GM18867 (cell line): ENCODE results near the gene CCDC82.

Experiments used
- ATAC-seq: cut with Tn5 transposase; IDR thresholded peaks from one replicate; pipeline ENCODE4 v1.9.1; 2021; ENCODE audit warnings: mild to moderate bottlenecking, moderate library complexity; ENCODE audit not compliant: unreplicated experiment

CCDC82 gene

GRCh38 chr11:96329855-96330510 is 59.7 kb downstream of the CCDC82 start:
- no peak for ATAC-seq

GRCh38 chr11:96329419-96329818 is 60.3 kb downstream of the CCDC82 start:
- no peak for ATAC-seq

DNA sequence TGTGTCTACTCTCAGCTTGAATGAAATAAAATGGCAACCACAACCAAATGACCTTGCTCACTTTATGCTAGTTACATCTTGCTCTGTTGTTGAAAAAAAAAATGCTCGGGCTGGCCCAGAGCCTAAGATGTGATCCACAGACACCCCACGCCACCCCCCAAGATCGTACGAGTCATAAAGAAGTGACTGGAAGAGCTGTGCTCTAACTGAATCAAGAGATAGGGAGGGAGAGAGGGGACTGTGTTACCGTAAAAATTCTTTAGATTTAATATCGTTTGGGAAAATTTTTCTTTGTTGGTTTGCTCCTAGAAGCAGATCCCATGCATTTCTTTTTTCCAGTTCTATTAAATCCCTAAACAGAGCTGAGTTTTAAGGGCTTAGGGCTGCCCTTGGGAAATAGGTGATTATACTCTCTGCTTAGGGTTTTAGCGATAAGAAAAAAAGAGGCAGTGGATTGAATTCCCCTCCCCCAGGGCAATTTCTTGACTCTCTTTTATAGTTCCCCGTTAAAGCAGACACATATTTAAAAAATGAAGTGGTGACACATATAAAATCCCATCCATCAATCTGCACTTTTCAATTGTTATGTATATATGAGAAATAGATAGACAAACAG is 61.2 kb downstream of the CCDC82 start:
- ATAC-seq = no peak

GRCh38 chr11:96326959-96327358 is 62.8 kb downstream of the CCDC82 start:
- no peak for ATAC-seq

DNA sequence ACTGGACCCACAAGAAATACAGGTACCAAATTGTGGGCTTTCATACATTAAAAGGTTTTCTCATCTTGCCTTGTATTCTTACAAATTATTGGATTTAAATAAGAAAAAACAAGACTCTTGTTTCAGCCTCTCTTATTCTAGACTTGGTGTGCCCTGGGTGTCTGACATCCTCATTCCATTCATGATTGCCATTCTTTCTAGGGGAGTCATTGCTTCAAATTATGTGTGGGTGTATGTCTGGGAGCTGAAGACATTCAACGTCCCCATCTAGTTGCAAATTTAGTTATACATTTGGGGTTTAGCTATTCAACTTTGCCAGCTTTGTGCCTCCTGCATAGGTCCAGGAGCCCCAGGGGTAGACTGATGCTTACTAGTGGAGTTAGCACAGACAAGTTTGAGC is 64.8 kb downstream of the CCDC82 start:
- no peak for ATAC-seq

DNA sequence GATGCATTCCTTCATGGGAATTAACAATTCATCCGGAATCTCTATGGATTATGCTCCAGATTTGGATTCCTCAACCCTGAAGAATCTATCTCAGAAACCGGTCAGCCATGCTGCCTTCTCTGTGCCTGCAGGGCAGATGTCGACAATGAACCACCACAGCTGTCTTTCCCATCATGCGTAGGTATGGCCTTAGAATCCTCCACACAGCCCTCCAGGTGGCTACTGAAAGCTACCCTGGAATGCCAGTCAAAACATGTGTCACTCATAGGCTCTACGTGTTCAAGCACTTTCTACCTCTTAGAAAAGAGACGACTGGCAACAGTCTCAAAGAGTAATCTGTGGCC is 66.1 kb downstream of the CCDC82 start:
- no peak for ATAC-seq

DNA sequence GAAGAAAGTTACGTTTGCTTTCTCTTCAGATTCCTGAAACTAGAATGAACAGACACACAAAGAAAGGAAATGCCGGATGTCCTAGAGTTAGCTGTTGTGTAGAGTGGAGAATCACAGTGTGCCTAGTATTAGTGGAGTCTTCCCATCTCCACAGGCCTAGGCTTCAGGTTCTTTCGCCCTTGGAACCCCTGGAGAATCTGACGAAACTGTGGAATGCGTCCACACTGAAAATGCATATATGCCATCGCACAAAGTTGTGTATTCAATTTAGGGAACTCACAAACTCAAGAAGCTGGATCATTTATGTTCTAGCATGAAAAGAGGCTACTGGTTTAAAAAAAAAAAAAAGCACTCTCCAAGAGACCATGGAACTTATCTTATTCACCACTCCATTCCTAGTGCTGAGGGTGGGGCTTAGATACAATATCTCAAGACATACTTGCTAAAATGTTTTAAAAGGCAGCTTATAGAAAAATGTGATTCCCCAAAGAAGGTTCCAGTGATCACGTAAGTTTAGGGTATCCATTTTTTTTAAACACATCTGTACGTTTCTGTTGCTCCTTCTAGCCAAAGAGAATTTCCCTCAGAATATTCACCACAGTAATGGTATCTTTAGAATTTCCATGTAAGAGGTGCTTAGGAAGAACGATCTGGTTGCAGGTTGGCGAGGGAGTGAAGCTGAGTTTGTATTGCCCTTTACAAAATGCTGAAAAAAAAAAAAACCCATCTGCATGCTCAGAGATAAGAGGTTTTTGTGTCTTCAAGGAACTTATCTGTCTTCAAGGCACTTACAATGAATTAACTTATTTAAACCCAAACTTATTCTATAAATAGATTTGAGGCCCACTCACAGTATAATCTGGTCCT is 66.7 kb downstream of the CCDC82 start:
- no peak for ATAC-seq

GRCh38 chr11:96321091-96321490 is 68.6 kb downstream of the CCDC82 start:
- no peak for ATAC-seq

DNA sequence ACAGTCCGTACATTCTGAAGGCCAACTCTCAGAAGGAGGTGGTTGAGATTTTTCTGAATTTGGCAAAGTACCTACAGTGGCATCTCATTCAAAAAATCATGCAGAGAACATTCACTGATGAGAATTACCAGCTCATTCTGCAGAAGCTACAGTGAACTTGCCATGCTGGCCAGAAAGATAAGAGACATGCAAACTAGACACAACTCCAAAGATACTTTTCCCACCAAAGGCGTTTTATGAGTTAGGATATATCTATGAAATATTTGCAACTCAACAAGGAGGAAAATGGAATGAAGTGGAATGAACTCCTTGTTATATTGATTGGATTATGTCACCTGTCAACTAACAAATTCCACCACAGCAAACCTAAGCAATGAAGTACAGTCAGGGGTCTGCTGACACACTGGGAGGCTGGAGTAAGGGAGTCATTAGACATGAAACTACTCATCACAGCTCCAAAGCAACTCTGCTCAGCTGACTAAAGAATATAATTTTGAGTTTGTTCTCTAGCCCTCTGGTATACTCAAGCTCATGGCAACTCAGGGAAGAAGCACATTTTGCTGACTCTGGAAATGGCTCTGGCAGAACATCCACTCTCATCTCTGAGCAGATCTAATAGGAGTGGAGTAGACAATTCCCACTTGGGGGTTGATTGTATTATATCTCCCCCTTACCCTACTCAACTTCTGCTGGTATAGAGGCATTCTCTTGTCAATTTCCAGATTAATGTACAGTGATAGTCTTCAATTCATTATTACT is 69.6 kb downstream of the CCDC82 start:
- ATAC-seq = no peak

- ATAC-seq = no peak
These were observed 70.9 kb downstream of the CCDC82 start for GRCh38 chr11:96318850-96319249.

GRCh38 chr11:96318399-96318798 is 71.3 kb downstream of the CCDC82 start:
- ATAC-seq = no peak

DNA sequence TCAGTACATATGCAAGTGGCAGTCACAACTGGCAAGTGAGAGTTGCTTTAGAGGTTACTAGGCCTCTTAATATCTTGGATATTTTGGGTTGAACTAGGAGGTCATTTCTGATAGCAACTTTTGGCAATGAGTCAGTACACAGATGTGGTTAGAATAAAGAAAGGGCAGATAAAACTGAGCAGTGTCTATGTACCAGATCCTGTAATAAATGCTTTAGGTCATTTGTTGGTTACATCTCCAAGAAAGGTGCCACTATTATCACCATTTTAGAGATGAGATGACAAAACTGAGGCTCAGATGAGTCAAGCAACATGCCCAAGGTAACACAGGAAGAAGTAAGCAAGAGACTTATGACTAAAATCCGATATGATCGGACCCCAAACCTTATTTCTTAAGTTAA is 71.7 kb downstream of the CCDC82 start:
- ATAC-seq = no peak

DNA sequence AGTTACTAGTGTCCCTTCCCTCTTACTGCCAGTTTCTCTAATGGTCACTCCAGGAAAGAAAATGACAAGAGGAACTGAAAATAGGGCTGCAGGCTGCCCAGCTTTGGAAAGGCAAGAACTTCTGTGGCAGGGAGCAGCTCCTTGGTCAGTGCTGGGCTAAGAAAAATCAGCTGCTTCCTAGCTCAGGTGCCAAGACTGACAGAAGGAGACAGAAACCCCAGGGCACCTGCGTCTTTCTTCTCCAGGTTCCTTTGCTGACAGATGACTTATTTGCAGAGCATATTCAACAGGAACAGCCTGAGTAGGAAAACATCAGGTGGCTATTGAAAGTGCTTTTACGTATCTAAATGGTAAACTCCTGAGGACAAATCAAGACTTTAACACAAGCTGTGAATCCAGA is 72.1 kb downstream of the CCDC82 start:
- no peak for ATAC-seq

DNA sequence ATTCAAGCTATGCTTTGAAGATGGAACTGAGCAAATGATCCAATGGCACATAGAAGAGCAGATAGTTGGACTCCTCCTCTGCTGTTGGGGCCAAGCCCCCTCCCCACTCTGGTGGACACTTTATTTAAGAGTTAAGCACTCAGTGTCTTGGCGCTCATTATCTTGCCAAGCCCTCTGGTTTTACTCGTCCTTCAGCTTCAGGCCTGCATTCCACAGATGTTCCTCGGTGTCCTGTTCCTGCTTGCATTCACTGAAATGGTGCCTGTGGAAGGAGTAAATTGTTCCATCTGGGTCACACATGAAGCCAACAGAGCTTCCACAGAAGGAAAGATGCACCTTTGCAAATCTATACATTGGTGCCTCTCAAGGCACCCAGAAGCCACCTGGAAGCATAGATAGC is 72.8 kb downstream of the CCDC82 start:
- no peak for ATAC-seq

GRCh38 chr11:96315476-96315875 is 74.2 kb downstream of the CCDC82 start:
- no peak for ATAC-seq

DNA sequence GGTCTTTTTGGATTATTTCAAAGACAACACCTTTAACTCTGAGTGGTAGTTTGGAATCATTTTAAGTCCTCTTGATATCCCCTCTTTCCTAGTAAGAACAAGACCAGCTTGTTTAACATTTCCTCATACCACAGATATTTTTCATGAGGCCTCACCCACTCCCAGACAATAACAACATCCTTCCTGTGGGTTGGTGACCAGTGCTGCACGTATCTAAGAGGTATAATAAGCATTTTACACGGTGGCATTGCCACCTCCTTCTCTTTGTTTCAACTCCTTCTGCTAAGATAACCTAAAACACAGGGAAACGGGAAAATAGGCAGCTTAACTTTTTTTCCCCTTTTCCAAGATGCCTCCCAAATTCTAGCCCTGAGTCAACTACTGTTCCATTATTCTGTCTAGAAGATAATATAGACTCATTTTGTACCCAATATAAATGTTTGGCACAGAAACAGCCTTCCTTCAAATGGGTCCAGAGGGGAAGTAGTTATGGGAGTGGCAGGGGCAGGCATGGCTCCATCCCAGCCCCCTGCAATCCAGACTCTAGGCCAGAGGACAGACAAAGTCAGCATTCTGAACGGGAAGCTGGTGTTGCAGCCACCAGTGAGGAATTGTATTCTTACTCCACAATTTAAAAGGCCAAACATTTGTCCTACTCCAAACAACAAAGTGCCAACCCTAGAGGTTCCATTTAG is 75.2 kb downstream of the CCDC82 start:
- ATAC-seq = no peak

GRCh38 chr11:96313163-96313562 is 76.5 kb downstream of the CCDC82 start:
- no peak for ATAC-seq

- no peak for ATAC-seq
These were observed 78.6 kb downstream of the CCDC82 start for GRCh38 chr11:96311120-96311568.

GRCh38 chr11:96310236-96310635 is 79.5 kb downstream of the CCDC82 start:
- no peak for ATAC-seq

DNA sequence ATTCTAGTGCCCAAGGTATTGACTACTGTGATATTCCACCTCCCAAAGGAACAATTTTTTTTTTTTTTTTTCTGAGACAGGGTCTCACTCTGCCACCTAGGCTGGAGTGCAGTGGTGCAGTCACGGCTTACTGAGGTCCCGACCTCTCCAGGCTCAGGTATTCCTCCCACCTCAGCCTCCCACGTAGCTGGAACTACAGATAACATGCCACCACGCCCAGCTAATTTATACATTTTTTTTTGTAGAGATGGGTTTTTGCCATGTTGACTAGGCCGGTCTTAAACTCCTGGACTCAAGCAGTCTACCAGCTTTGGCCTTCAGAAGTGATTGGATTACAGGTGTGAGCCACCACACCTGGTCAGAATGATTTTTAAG is 80.1 kb downstream of the CCDC82 start:
- no peak for ATAC-seq
